Sigmoid colon (tissue), 7 donors: ENCODE results near the gene RSBN1L. TPM values are rescaled to one million over a fixed set of nuclear protein-coding genes. Genes with fewer than 3 reads are reported as not detected.
A peak's percentile ranks its signal among the peaks of the same experiment; 100 is the strongest.

Source experiments
- DNase-seq: peaks from one replicate; pipeline ENCODE4 v3.0.0-alpha.2; 2019
- H3K27ac ChIP-seq, 4 donors: fragments of 200-600 bp; sonication (generic); one replicate each; pipeline ENCODE4 v1.5.1; 2016 to 2019; ENCODE audit warnings: mild to moderate bottlenecking in 1 of 4
- H3K27me3 ChIP-seq, 3 donors: fragments of 200-600 bp; sonication (generic); one replicate each; pipeline ENCODE4 v1.5.1; 2019; ENCODE audit warnings: mild to moderate bottlenecking in 1 of 3
- H3K36me3 ChIP-seq, 4 donors: fragments of 200-600 bp; sonication (generic); one replicate each; pipeline ENCODE4 v1.5.1; 2016 to 2019
- H3K4me1 ChIP-seq, 4 donors: fragments of 200-600 bp; sonication (generic); one replicate each; pipeline ENCODE4 v1.5.1; 2017 to 2019
- H3K4me3 ChIP-seq, 4 donors: fragments of 200-600 bp; sonication (generic); one replicate each; pipeline ENCODE4 v1.5.1; 2017 to 2019; ENCODE audit warnings: mild to moderate bottlenecking in 2 of 4, moderate library complexity in 1 of 4
- H3K9me3 ChIP-seq, 4 donors: fragments of 200-600 bp in 3 of 4; sonication (generic) in 3 of 4; one replicate each; pipeline versions ENCODE4 v1.5.1 to v1.6.1; 2013 to 2019
- CTCF ChIP-seq, 4 experiments: fragments of 450-650 bp in 3 of 4; fragments of 200-600 bp in 1 of 4; IDR thresholded peaks; one replicate each; pipeline ENCODE4 v1.5.1; 2016 to 2019; ENCODE audit warnings: antibody characterized with exemption in 4 of 4, mild to moderate bottlenecking in 3 of 4, moderate library complexity in 2 of 4
- EP300 ChIP-seq, 4 donors: sonication (generic); formaldehyde crosslinking; IDR thresholded peaks; one replicate each; pipeline ENCODE4 v1.6.1; 2017; ENCODE audit warnings: antibody characterized with exemption in 4 of 4
- POLR2A ChIP-seq, 2 donors: fragments of 450-650 bp; IDR thresholded peaks; one replicate each; pipeline ENCODE4 v1.6.1; 2016; ENCODE audit warnings: antibody characterized with exemption in 2 of 2, mild to moderate bottlenecking in 2 of 2, moderate library complexity in 2 of 2
- POLR2AphosphoS5 ChIP-seq, 4 donors: sonication (generic); formaldehyde crosslinking; IDR thresholded peaks; one replicate each; pipeline ENCODE4 v1.6.1; 2017; ENCODE audit warnings: antibody characterized with exemption in 4 of 4
- WGBS, 2 donors: extraction: QIAGEN DNeasy Blood & Tissue Kit; methylation state at CpG; one replicate each; pipeline ENCODE4 v1.1.7; 2013; 5-methylcytosine and 5-hydroxymethylcytosine counted together
- intact Hi-C: fragments of 100-400 bp; cut with DNase I; formaldehyde crosslinking; loops from one replicate; pipeline ENCODE4 v1.15.1; 2023
- polyA plus RNA-seq, 3 donors: library from polyadenylated mRNA; stranded (reverse); fragments of 200-250 nt; gene quantifications; one replicate each; pipeline ENCODE4 v1.2.3, GENCODE V29; 2013
- total RNA-seq, 4 donors: library from RNA; depleted of rRNA; stranded (reverse); fragments of >200 nt; gene quantifications; one replicate each; pipeline ENCODE4 v1.1.0, GENCODE V29; 2016
- donor health status: healthy with polysubstance abuse.
- donor health status: Bipolar disorder and iron deficiency.
- donor health status: healthy.

RSBN1L gene
- total and polyA plus RNA-seq, 7 donors: 6.0 to 50.4 (median 29.3) TPM

GRCh38 chr7:77685233-77685632 lies 11.0 kb upstream of the RSBN1L start:
- H3K27me3 ChIP-seq: no peaks in the 10 kb centered on the region
- H3K9me3 ChIP-seq: no peaks in the 10 kb centered on the region
- WGBS, 2 donors: 8 to 45% methylated on average over 5 of the region's 5 CpGs
- H3K4me1 ChIP-seq: peaks cover 0 to 41% (median 27%) of the 10 kb centered on the region in 4 donors
- H3K27ac ChIP-seq: peak overlapping the region; percentile 57 to 67 (median 60)
- no peak for DNase-seq
- peaks cover 0 to 21% (median 0%) of the 10 kb centered on the region in 4 donors for H3K36me3 ChIP-seq
- H3K4me3 ChIP-seq: no peak overlapping the region
- intact Hi-C loops: loop anchor here (5.0 kb wide), 1 partner anchor 1718 kb away; no protein-coding TSS in a partner anchor
- TF ChIP-seq EP300 (IDR thresholded peaks at IDR 0.05) (peak in 1 of 4 donors; percentile 53), CTCF (IDR thresholded peaks at IDR 0.05) (no peak), POLR2AphosphoS5 (IDR thresholded peaks at IDR 0.05) (peak in 3 of 4 donors; percentile 8 to 64 (median 56))

- Histone ChIP-seq H3K36me3 (peaks cover 0 to 21% (median 0%) of the 10 kb centered on the region in 4 donors), H3K9me3 (no peaks in the 10 kb centered on the region), H3K4me3 (no peak overlapping the region), H3K27ac (peak overlapping the region in 3 of 4 donors; percentile 9 to 40 (median 32)), H3K4me1 (peaks cover 0 to 50% (median 27%) of the 10 kb centered on the region in 4 donors), H3K27me3 (no peaks in the 10 kb centered on the region)
- intact Hi-C loops: loop anchor here (5.0 kb wide), 1 partner anchor 1720 kb away; no protein-coding TSS in a partner anchor
- DNase-seq: no peak
- no peak for TF ChIP-seq CTCF (IDR thresholded peaks at IDR 0.05)
- TF ChIP-seq POLR2A (IDR thresholded peaks at IDR 0.05): no peak
- TF ChIP-seq POLR2AphosphoS5 (IDR thresholded peaks at IDR 0.05): no peak
- TF ChIP-seq EP300 (IDR thresholded peaks at IDR 0.05): no peak
- 58 to 70% methylated on average over 1 of the region's 1 CpG for WGBS, 2 donors
Observed at GRCh38 chr7:77687100-77687746, 9.0 kb upstream of the RSBN1L start.

GRCh38 chr7:77687747-77688144 lies 8.5 kb upstream of the RSBN1L start:
- peaks cover 0 to 18% (median 0%) of the 10 kb centered on the region in 4 donors for H3K36me3 ChIP-seq
- H3K4me3 ChIP-seq: no peak overlapping the region
- peak overlapping the region in 2 of 4 donors; percentile 7 to 15 for H3K27ac ChIP-seq
- 69 to 76% methylated on average over 1 of the region's 1 CpG for WGBS, 2 donors
- no peak for TF ChIP-seq CTCF (IDR thresholded peaks at IDR 0.05)
- TF ChIP-seq POLR2A (IDR thresholded peaks at IDR 0.05): no peak
- TF ChIP-seq EP300 (IDR thresholded peaks at IDR 0.05): no peak
- TF ChIP-seq POLR2AphosphoS5 (IDR thresholded peaks at IDR 0.05): no peak
- H3K4me1 ChIP-seq: peaks cover 0 to 50% (median 27%) of the 10 kb centered on the region in 4 donors
- DNase-seq: no peak
- H3K27me3 ChIP-seq: no peaks in the 10 kb centered on the region
- intact Hi-C loops: loop anchor here (5.0 kb wide), 1 partner anchor 1720 kb away; no protein-coding TSS in a partner anchor
- no peaks in the 10 kb centered on the region for H3K9me3 ChIP-seq

- H3K27me3 ChIP-seq: no peaks in the 10 kb centered on the region
Observed at GRCh38 chr7:77690289-77690688, 6.0 kb upstream of the RSBN1L start.

More at GRCh38 chr7:77690289-77690688, 6.0 kb upstream of the RSBN1L start:
- no peak for TF ChIP-seq CTCF (IDR thresholded peaks at IDR 0.05)
- no peak for TF ChIP-seq POLR2A (IDR thresholded peaks at IDR 0.05)
- TF ChIP-seq POLR2AphosphoS5 (IDR thresholded peaks at IDR 0.05): no peak
- no peak for TF ChIP-seq EP300 (IDR thresholded peaks at IDR 0.05)
- H3K27ac ChIP-seq: peak overlapping the region; percentile 5 to 57 (median 33)
- WGBS, 2 donors: 31 to 67% methylated on average over 8 of the region's 8 CpGs
- H3K4me1 ChIP-seq: peaks cover 0 to 52% (median 39%) of the 10 kb centered on the region in 4 donors
- no peak for DNase-seq
- no peak overlapping the region for H3K4me3 ChIP-seq
- intact Hi-C loops: no loop called here
- H3K9me3 ChIP-seq: no peaks in the 10 kb centered on the region
- H3K36me3 ChIP-seq: peaks cover 0 to 6% (median 0%) of the 10 kb centered on the region in 4 donors
